GM12874 (cell line): ENCODE results near the gene GPC6.

Experiments
- TF ChIP-seq, protein P1 (sequence below): IDR thresholded peaks from 2 replicates; pipeline ENCODE4 v1.5.1; 2011; ENCODE audit warnings: low read depth, mild to moderate bottlenecking, control low read depth, low read length, moderate library complexity; ENCODE audit not compliant: insufficient read depth

The GPC6 gene

DNA sequence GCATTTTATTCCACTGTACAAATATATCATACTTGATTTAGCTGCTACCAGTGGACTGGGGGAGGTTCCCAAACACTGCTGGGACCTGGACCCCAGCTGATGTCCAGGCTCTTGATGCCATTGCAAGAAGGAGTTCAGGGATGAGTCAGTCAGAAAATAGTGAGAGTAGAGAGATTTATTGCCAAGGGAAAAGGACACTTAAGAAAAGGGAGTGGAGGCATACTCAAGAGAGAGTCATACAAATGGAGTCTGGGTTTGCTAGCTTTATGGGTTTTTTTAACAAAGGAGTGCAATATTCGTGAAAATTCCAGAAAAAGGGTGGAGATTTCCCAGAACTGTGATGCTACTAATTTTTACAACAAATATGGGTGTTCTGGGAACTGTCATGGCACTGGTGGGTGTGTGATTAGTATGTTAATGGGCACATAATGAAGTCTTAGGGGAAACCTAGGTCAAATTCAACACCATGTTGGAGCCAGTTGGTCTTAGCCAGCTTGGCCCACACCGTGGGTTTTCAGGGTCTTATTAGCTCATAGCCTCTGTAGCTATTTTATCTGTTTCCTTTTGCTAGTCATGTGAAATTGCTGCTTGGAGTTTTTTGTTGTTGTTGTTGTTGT, 36.2 kb downstream of the GPC6 start:
- TF ChIP-seq, protein P1, sequence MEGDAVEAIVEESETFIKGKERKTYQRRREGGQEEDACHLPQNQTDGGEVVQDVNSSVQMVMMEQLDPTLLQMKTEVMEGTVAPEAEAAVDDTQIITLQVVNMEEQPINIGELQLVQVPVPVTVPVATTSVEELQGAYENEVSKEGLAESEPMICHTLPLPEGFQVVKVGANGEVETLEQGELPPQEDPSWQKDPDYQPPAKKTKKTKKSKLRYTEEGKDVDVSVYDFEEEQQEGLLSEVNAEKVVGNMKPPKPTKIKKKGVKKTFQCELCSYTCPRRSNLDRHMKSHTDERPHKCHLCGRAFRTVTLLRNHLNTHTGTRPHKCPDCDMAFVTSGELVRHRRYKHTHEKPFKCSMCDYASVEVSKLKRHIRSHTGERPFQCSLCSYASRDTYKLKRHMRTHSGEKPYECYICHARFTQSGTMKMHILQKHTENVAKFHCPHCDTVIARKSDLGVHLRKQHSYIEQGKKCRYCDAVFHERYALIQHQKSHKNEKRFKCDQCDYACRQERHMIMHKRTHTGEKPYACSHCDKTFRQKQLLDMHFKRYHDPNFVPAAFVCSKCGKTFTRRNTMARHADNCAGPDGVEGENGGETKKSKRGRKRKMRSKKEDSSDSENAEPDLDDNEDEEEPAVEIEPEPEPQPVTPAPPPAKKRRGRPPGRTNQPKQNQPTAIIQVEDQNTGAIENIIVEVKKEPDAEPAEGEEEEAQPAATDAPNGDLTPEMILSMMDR = no peak

DNA sequence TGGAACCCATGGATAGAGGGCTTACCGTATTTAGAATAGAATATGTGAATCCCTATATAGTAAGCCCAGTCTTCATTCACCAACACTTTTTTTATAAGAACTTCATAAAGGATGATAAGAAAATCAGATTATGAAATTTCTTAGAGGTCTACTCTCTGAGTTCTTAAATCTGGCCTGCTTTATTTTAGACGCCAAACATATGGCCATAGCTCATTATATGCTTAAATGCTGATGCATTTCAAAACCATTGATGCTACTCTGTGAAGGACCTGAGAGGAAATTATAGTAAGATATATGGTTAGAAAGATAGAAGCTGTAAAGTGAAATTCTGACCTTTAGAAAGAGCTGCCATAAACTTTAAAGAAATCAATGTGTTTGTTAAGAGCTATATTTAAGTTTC, 38.3 kb downstream of the GPC6 start:
- TF ChIP-seq, protein P1 = no peak

DNA sequence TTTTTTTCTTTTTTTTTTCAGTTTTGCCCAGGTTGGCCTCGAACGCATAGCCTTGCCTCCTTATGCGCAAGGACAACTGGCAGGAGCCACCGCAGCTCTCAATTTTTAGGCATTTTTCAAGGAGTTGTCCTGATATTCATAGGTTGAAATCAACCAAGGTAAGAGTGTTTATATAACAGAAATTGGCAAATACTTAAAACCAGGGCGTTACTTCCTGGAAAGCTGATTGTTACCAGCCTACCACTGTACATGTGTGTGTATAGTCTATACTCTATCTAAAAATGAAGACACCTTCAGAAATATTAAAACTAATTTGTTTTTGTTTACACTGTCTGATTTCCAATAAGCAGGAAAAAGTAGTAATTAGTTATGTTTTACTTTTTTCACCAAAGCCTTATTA, 39.2 kb downstream of the GPC6 start:
- TF ChIP-seq, protein P1 = no peak

DNA sequence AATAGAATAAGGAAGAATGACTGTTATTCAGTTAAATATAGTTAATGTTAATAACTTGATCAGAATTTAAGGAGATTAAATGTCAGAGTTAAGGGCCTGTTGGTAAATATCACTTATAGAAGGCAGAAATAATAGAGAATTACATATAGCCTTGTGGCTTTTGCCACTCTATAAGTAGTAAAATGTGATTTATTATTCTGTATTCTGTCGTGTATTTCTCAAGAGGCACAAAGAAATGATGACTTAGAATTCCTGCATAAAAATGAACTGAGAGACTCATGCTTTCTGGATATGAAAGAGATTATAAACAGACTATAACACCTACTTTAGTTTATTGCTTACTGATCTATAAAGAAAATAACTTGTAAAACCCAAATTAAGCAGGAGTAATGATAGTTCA, 40.1 kb downstream of the GPC6 start:
- TF ChIP-seq, protein P1 = no peak

DNA sequence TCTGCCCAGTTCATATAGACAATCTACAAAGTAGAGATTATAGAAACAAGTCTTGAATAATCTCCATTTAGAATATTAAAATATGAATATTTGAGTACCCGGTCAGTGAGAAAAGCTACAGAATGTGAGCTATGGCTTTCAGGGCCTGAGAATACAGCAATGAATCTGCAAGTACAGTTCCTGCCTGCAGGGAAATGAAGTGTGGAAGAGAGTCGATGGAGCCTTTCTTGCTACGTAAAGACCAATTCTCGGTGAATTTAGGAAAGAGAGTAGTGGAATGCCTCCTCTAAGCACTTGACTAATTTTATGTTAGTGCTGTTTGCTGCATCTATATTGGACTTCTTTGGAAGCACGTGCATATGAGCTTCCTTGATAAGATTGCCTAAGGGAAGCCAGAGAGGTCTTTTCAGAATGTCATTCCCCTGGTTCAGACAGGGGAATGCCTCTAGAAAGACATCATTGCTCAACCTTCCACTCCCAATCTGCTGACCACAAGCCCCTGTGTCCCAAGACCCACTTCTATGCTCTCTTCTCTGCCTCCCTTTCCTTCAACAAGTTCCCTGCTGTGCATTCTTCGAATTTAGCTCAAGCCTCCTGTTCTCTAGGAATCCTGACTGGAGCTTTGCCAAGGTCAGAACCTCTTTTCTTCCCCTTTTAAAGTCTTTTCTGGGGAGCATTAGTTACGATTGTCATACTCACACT, 41.9 kb downstream of the GPC6 start:
- TF ChIP-seq, protein P1 = no peak

DNA sequence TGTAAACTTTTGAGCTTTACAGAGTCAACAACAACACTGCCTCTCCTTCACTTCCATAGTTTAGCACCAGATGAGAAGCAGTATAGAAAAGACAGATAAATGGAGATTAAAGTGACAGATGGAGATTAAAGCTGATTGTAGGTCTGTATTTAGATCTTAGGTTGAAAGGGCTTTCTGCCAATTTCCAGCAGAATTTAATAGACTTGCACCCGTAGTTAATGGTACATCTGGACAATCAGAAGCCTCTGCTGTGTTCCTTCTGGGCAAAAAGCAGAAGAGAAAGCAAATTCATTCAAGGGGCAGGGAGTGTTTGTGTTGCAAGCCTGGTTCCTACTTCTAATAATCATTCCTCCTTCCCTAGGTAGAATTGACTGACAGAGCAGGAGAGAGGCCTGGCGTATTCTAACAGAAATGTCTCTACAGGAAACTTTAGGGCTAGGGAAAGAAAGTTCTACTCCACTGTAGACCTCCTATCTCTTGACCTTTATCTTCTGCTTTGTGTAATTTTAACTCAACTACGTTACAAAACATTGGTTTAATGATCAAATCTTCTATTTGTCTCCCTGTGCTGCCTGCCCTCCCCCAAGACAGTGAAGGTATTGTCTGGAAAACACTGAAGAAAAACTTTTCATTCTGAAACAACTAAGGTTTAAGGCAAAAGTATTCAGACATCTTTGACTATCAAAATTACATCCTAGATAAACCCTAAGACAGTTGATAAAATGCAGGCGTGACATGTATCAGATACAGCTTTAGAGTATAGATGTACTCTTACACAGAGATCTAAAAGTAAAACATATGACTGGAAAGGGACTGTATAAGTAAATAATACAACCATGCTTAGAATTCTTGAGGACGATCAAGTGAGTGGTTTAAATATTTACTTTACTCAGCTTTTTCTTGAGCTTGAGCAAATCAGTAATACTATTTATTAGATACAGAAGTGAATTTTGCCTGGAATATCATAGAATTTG, 44.4 kb downstream of the GPC6 start:
- TF ChIP-seq, protein P1 = no peak

DNA sequence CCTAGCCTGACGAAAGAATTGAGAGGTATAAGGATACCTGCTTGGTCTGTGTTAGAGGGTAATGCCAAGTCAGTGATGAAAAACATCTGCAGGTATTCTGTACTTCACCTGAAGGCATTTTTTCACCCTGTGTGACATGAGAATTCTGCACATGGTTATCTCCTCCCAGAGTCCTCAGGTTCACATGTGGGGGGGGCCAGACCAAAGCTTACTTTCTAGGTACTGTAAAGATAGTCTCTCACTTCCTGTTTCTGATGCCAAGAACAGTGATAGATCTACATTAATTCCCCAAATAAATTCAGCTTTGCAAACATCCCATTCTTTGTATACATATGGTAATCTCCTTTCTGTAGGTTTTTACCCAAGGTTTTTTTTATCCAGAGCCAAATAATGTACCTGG, 53.4 kb downstream of the GPC6 start:
- TF ChIP-seq, protein P1 = no peak
